ENCODE data around the gene PRDM16.

Gene PRDM16

GRCh38 chr1:3250624-3251023, 181.6 kb downstream of the PRDM16 start:
- no peak for FAIRE-seq

- no peak for FAIRE-seq
These were observed 182.2 kb downstream of the PRDM16 start for GRCh38 chr1:3251099-3251806.

- no peak for FAIRE-seq
These were observed 182.9 kb downstream of the PRDM16 start for GRCh38 chr1:3251807-3252428.

GRCh38 chr1:3255680-3256079, 186.7 kb downstream of the PRDM16 start:
- no peak for FAIRE-seq

GRCh38 chr1:3257788-3258187, 188.8 kb downstream of the PRDM16 start:
- no peak for FAIRE-seq

- FAIRE-seq: no peak
These were observed 189.5 kb downstream of the PRDM16 start for GRCh38 chr1:3258386-3259003.

GRCh38 chr1:3259020-3259419, 190.0 kb downstream of the PRDM16 start:
- no peak for FAIRE-seq

- no peak for FAIRE-seq
These were observed 192.3 kb downstream of the PRDM16 start for GRCh38 chr1:3261007-3261968.

- FAIRE-seq: no peak
These were observed 193.1 kb downstream of the PRDM16 start for GRCh38 chr1:3261969-3262579.

- no peak for FAIRE-seq
These were observed 193.8 kb downstream of the PRDM16 start for GRCh38 chr1:3262681-3263286.

GRCh38 chr1:3263790-3264189, 194.8 kb downstream of the PRDM16 start:
- FAIRE-seq: no peak

- no peak for FAIRE-seq
These were observed 195.5 kb downstream of the PRDM16 start for GRCh38 chr1:3264456-3264855.

GRCh38 chr1:3265835-3266805, 197.1 kb downstream of the PRDM16 start:
- no peak for FAIRE-seq

- no peak for FAIRE-seq
These were observed 198.0 kb downstream of the PRDM16 start for GRCh38 chr1:3266870-3267549.

- FAIRE-seq: no peak
These were observed 198.7 kb downstream of the PRDM16 start for GRCh38 chr1:3267550-3268270.

GRCh38 chr1:3268281-3268680, 199.3 kb downstream of the PRDM16 start:
- FAIRE-seq: no peak

- FAIRE-seq: no peak
These were observed 201.6 kb downstream of the PRDM16 start for GRCh38 chr1:3270403-3271245.

GRCh38 chr1:3271866-3272265, 202.9 kb downstream of the PRDM16 start:
- no peak for FAIRE-seq

All from TTC549 (cell line).